GM18520 (cell line): ENCODE data around the gene PLEKHB1.

ENCODE experiments used
- ATAC-seq: cut with Tn5 transposase; IDR thresholded peaks from one replicate; pipeline ENCODE4 v1.9.1; 2021; ENCODE audit not compliant: unreplicated experiment

The PLEKHB1 gene

GRCh38 chr11:73648121-73648520, 1.7 kb downstream of the PLEKHB1 start:
- ATAC-seq = no peak

- ATAC-seq = no peak
These were observed 2.2 kb downstream of the PLEKHB1 start for GRCh38 chr11:73648571-73649046.

- no peak for ATAC-seq
These were observed 2.8 kb downstream of the PLEKHB1 start for GRCh38 chr11:73649206-73649605.

GRCh38 chr11:73650400-73650799, 4.0 kb downstream of the PLEKHB1 start:
- ATAC-seq = no peak

GRCh38 chr11:73651252-73651651, 4.9 kb downstream of the PLEKHB1 start:
- no peak for ATAC-seq

- no peak for ATAC-seq
These were observed 5.3 kb downstream of the PLEKHB1 start for GRCh38 chr11:73651661-73652045.

GRCh38 chr11:73652046-73652730, 5.8 kb downstream of the PLEKHB1 start:
- ATAC-seq = no peak

GRCh38 chr11:73652856-73653559, 6.6 kb downstream of the PLEKHB1 start:
- ATAC-seq = no peak

- no peak for ATAC-seq
These were observed 7.6 kb downstream of the PLEKHB1 start for GRCh38 chr11:73653996-73654395.

- no peak for ATAC-seq
These were observed 8.2 kb downstream of the PLEKHB1 start for GRCh38 chr11:73654482-73655021.

GRCh38 chr11:73655686-73656085, 9.3 kb downstream of the PLEKHB1 start:
- no peak for ATAC-seq

- ATAC-seq = no peak
These were observed 10.6 kb downstream of the PLEKHB1 start for GRCh38 chr11:73656985-73657384.

- no peak for ATAC-seq
These were observed 13.6 kb downstream of the PLEKHB1 start for GRCh38 chr11:73659961-73660360.

GRCh38 chr11:73660497-73661034, 14.2 kb downstream of the PLEKHB1 start:
- no peak for ATAC-seq

GRCh38 chr11:73661035-73661628, 14.8 kb downstream of the PLEKHB1 start:
- ATAC-seq = no peak

- ATAC-seq = no peak
These were observed 16.2 kb downstream of the PLEKHB1 start for GRCh38 chr11:73662445-73663157.

GRCh38 chr11:73663604-73664495, 17.5 kb downstream of the PLEKHB1 start:
- ATAC-seq = no peak

- ATAC-seq = no peak
These were observed 18.5 kb downstream of the PLEKHB1 start for GRCh38 chr11:73664877-73665276.

- ATAC-seq = no peak
These were observed 21.5 kb downstream of the PLEKHB1 start for GRCh38 chr11:73667891-73668290.

- ATAC-seq = no peak
These were observed 24.4 kb downstream of the PLEKHB1 start for GRCh38 chr11:73670808-73671207.
